ENCODE data around the gene ZMIZ1.
A peak's percentile ranks its signal among the peaks of the same experiment; 100 is the strongest.

Gene ZMIZ1

GRCh38 chr10:79342811-79343561 lies 274.2 kb downstream of the ZMIZ1 start:
- no peak for DNase-seq (ENCODE audit: low spot score)

DNA sequence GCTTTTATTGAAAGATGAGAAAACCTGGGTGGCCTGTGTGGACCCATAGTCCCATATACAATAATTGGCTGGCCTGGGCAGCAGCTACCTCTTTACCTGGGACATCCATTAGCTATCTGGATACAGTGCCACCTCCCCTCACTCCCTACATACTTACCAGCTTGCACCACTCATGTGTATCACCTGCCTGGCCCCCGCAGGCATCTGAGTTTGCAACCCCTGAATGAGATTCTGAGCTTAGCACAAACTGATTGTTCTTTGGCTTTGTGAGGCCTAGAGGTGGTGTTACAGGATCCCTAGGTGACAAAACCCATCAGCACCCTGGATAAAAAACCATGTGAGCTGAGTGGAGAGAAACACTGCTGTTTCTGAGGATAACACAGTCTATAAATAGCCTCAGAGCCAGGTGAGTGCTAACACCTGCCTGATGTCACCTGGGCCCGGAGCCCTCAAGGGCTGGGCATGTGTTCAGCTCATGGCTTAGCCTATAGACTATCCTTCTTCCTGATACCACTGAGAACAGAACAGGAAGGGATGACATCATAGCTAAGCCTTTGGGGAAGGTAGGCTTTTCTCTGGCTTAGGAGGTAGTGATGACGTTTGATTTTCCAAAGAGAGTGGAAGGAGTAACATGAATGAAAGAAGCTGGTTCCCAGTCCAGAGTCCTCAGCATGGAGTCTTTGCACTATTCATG lies 275.9 kb downstream of the ZMIZ1 start:
- DNase-seq (ENCODE audit: low spot score): no peak

DNA sequence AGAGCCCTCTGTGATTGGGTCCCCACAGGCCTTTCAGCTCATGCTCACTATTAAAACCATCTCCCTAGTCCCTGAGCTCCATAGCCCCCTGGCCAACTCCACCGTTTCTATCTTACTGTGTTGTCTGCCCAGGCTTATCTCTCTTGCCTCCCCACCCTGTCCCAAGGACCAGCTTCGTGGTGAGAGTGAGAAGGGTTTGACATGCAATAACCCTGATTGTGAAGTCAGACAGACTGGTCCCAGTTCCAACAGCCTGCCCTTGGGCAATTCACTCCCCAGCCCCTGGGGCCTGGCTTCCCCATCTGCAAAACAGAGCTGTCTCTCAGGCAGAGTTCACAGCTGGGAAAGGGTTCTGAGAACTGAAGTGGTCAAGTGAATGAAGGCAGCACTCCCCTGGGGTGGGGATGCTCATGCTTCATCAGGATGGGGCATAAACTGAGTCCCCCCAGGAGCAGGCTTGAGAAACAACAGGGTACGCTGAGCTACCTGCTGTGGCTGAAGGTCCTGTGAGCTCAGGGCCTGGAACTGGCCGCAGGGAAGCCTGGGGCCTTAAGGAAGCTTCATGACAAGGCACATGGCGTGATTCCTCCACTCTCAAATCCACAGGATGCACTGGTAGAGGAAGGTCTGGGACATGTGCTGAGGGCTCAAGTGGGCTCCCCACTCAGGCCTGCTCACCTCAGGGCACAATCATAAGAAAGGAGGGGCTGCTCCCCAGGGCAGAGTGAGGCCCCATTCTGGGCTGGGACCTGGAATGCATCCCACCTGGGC lies 276.7 kb downstream of the ZMIZ1 start:
- no peak for DNase-seq (ENCODE audit: low spot score)

- DNase-seq (ENCODE audit: low spot score): no peak
Measured at GRCh38 chr10:79346012-79346340, 277.2 kb downstream of the ZMIZ1 start.

GRCh38 chr10:79346388-79347225 lies 277.8 kb downstream of the ZMIZ1 start:
- DNase-seq (ENCODE audit: low spot score): no peak

GRCh38 chr10:79347226-79347893 lies 278.6 kb downstream of the ZMIZ1 start, which contains the start of gene PPIF:
Gene PPIF, plus strand, starts transcription at chr10:79347469. Its CDS starts 80 bp downstream, at chr10:79347549.
- peak; percentile 90 for DNase-seq (ENCODE audit: low spot score)

GRCh38 chr10:79347894-79348639 lies 279.3 kb downstream of the ZMIZ1 start:
- peak; percentile 70 for DNase-seq (ENCODE audit: low spot score)

GRCh38 chr10:79348640-79348988 lies 279.8 kb downstream of the ZMIZ1 start:
- DNase-seq (ENCODE audit: low spot score): no peak

GRCh38 chr10:79349072-79349491 lies 280.3 kb downstream of the ZMIZ1 start:
- no peak for DNase-seq (ENCODE audit: low spot score)

DNA sequence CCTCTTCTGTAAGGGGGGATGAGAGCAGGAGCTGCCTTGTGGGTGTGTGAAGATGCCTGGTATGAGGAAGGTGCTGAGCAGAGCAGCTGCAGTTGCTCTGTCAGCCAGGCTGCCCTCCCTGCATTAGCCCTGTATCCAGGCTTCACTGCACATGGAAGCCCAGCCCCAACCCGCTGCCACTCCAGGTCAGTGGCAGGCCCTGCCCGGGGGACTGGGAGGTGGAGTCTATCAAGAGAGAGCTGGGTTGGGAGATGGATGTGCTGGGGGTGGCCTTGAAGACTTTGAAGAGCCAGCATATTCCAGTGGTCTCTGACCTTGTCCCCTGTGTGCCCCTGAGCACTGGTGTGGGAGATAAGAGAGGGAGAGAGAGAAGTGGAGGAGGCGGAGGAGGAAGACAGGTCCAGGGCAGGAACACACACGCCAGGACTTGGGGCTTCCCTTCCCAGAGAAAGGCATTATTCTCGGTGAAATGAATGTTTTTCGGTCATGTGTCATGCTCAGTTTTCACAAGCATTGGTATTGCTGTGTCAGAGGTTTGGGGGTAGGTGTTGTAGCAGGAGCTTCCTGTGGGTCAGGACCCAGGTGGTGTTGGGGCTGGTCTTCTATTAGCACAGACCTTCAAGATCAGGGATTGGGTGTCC lies 281.1 kb downstream of the ZMIZ1 start:
- DNase-seq (ENCODE audit: low spot score): no peak

DNA sequence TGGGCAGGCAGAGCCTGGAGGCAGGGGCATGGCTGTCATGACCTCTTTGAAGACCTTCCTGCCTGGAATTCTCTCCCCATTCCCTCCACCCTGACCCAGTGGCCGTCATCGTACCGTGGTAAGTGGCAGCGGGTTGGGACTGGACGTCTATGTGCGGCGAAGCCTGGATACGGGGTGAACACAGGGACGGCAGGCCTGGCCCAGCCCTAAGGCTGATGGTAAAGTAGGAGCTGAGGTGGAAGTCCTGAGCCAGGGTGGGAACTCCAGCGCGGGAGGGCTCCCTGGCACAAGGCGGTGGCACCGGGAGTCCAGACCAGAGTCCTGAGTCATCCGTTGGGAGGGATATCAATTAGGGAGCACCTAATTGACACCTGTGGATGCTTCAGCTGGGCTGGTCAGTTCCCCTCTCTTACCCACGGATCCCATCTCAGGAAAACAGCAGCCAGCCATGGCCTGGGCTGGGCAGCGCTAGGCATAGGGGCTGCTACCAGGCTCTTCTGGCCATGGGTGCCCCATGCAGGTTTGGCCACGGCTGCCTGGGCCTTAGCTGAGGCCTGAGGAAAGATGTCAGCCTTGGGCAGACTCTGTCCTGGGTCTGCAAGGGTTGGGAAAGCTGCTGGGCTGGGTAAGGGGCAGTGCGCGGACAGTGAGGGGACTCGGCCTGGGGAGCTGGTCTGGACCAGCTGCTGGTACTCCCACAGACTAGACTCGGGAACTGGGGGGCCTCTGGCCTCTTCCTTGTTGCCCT lies 281.8 kb downstream of the ZMIZ1 start:
- no peak for DNase-seq (ENCODE audit: low spot score)

DNA sequence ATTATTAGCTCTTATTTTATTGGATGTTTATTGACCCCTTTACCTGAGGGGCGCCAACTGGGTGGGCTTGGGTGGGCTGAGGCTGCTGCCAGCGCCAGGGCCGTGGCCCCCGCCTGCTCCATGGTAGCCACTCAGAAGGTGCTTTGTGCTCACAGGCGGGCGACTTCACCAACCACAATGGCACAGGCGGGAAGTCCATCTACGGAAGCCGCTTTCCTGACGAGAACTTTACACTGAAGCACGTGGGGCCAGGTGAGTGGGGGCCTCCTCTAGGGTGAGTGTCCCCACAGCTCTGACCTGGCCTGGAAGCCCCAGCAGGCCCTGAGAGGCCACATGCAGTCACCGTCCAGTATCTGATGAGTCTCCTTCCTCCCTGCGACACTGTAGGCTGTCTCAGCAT lies 282.6 kb downstream of the ZMIZ1 start:
- no peak for DNase-seq (ENCODE audit: low spot score)

GRCh38 chr10:79352035-79352877 lies 283.5 kb downstream of the ZMIZ1 start:
- DNase-seq (ENCODE audit: low spot score): no peak

- no peak for DNase-seq (ENCODE audit: low spot score)
Measured at GRCh38 chr10:79353000-79353406, 284.2 kb downstream of the ZMIZ1 start.

- no peak for DNase-seq (ENCODE audit: low spot score)
Measured at GRCh38 chr10:79353726-79354125, 285.0 kb downstream of the ZMIZ1 start.

- DNase-seq (ENCODE audit: low spot score): no peak
Measured at GRCh38 chr10:79354141-79354540, 285.4 kb downstream of the ZMIZ1 start.

GRCh38 chr10:79354615-79355014 lies 285.8 kb downstream of the ZMIZ1 start:
- no peak for DNase-seq (ENCODE audit: low spot score)

GRCh38 chr10:79355420-79356017 lies 286.8 kb downstream of the ZMIZ1 start:
- DNase-seq (ENCODE audit: low spot score): no peak

Data from hepatic stellate cell (primary cell).